ENCODE measurements around the gene MEX3A.

MEX3A gene

GRCh38 chr1:156024801-156025200, 57.5 kb downstream of the MEX3A start:
- no peaks in the 10 kb centered on the region for H4K20me1 ChIP-seq (ENCODE audit: insufficient read depth, low read length)
- no peaks in the 10 kb centered on the region for H3K36me3 ChIP-seq (replicated peaks; ENCODE audit: insufficient read depth, low read length)
- H3K9ac ChIP-seq (ENCODE audit: low read length): no peak overlapping the region
- no peak for DNase-seq
- H3F3A ChIP-seq (ENCODE audit: insufficient read depth, low read length): no peaks in the 10 kb centered on the region
- H3K4me1 ChIP-seq (ENCODE audit: low read length): no peaks in the 10 kb centered on the region
- no peaks in the 10 kb centered on the region for H3K9me3 ChIP-seq (replicated peaks; ENCODE audit: insufficient read depth, low read length)
- H3K4me2 ChIP-seq (ENCODE audit: low read depth, low read length): no peak overlapping the region
- H2AFZ ChIP-seq (ENCODE audit: low read length): no peak overlapping the region
- H3K4me3 ChIP-seq (ENCODE audit: low read length): no peak overlapping the region
- H3K27ac ChIP-seq (ENCODE audit: low read length): no peak overlapping the region
- peaks cover 10% of the 10 kb centered on the region for H3K79me2 ChIP-seq (ENCODE audit: low read length)
- TF ChIP-seq CTCF (IDR thresholded peaks at IDR 0.05; ENCODE audit: low read length): no peak
- no peak for TF ChIP-seq EZH2phosphoT487 (IDR thresholded peaks at IDR 0.05; ENCODE audit: low read length)
- TF ChIP-seq EZH2 (optimal IDR thresholded peaks at IDR 0.05; ENCODE audit: low read depth, low read length): no peak
- H3K9me2 ChIP-seq (replicated peaks; ENCODE audit: insufficient read depth, low read length): no peaks in the 10 kb centered on the region
- H3K27me3 ChIP-seq (replicated peaks; ENCODE audit: insufficient read depth, low read length): no peaks in the 10 kb centered on the region

Measured in MM.1S (cell line).